Transverse colon (tissue), 3 donors: ENCODE results near the gene TIPARP.

Source experiments
- POLR2A ChIP-seq: fragments of 450-650 bp; IDR thresholded peaks from one replicate; pipeline ENCODE4 v1.6.1; 2016; ENCODE audit warnings: antibody characterized with exemption, mild to moderate bottlenecking, moderate library complexity
- TF ChIP-seq, protein P1 (sequence below), 5 experiments: fragments of 200-600 bp in 3 of 5; fragments of 450-650 bp in 2 of 5; sonication (generic) in 3 of 5; IDR thresholded peaks; 1 replicate in 2 of 5; 2 replicates in 3 of 5; pipeline ENCODE4 v1.5.1; 2016 to 2017; ENCODE audit warnings: antibody characterized with exemption in 5 of 5, inconsistent platforms in 3 of 5, mild to moderate bottlenecking in 2 of 5, moderate library complexity in 1 of 5

DNA sequence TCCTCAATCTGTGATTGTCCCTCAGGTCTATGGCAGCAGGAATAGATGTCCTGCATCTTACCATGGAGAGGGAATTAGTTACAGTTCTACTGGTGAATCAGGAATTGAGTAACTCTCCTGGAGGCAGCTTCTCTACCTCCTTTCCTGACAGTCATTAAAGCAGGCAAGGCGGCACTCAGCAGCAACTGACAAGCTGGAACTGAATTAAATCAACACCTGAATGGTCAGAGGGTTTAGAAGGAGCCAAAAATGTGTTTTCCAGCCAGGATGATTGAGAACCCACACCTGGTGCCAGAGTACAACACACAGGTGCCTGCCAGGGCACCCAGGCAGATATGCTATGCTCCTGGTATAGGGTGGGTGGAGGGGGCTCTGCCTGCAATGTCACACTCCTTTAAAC lies 43.1 kb upstream of the TIPARP start:
- TF ChIP-seq, protein P1, sequence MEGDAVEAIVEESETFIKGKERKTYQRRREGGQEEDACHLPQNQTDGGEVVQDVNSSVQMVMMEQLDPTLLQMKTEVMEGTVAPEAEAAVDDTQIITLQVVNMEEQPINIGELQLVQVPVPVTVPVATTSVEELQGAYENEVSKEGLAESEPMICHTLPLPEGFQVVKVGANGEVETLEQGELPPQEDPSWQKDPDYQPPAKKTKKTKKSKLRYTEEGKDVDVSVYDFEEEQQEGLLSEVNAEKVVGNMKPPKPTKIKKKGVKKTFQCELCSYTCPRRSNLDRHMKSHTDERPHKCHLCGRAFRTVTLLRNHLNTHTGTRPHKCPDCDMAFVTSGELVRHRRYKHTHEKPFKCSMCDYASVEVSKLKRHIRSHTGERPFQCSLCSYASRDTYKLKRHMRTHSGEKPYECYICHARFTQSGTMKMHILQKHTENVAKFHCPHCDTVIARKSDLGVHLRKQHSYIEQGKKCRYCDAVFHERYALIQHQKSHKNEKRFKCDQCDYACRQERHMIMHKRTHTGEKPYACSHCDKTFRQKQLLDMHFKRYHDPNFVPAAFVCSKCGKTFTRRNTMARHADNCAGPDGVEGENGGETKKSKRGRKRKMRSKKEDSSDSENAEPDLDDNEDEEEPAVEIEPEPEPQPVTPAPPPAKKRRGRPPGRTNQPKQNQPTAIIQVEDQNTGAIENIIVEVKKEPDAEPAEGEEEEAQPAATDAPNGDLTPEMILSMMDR (IDR thresholded peaks at IDR 0.05): no peak
- TF ChIP-seq POLR2A: no peak
